MM.1S (cell line): ENCODE results near the gene ATG16L2.

Experiments
- EZH2phosphoT487 ChIP-seq: fragments of 300-600 bp; sonication (generic); IDR thresholded peaks from 2 replicates; pipeline ENCODE4 v1.6.1; 2018; ENCODE audit warnings: antibody characterized with exemption, low read length
- TF ChIP-seq, protein P1 (sequence below): fragments of 300-600 bp; sonication (generic); IDR thresholded peaks from 2 replicates; pipeline ENCODE4 v1.5.1; 2016; ENCODE audit warnings: antibody characterized with exemption, low read length, mixed read lengths

DNA sequence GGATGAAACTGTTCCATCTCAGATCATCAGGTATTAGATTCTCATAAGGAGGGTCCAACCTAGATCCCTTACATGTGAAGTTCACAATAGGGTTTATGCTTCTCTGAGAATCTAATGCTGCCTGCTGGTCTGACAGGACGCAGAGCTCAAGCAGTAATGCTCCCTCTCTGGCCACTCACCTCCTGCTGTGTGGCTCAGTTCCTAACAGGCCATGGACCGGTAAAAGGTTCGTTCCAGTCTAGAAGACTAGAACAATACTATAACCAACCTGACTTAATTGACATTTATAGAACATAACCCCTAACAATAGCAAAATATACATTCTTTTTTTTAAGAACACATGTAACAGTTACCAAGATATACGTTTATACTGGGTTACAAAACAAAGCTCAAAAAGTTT, 45.8 kb downstream of the ATG16L2 start:
- TF ChIP-seq, protein P1, sequence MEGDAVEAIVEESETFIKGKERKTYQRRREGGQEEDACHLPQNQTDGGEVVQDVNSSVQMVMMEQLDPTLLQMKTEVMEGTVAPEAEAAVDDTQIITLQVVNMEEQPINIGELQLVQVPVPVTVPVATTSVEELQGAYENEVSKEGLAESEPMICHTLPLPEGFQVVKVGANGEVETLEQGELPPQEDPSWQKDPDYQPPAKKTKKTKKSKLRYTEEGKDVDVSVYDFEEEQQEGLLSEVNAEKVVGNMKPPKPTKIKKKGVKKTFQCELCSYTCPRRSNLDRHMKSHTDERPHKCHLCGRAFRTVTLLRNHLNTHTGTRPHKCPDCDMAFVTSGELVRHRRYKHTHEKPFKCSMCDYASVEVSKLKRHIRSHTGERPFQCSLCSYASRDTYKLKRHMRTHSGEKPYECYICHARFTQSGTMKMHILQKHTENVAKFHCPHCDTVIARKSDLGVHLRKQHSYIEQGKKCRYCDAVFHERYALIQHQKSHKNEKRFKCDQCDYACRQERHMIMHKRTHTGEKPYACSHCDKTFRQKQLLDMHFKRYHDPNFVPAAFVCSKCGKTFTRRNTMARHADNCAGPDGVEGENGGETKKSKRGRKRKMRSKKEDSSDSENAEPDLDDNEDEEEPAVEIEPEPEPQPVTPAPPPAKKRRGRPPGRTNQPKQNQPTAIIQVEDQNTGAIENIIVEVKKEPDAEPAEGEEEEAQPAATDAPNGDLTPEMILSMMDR = no peak
- no peak for TF ChIP-seq EZH2phosphoT487
